ENCODE measurements around the gene GRAMD4. TPM values are rescaled to one million over a fixed set of nuclear protein-coding genes. Genes with fewer than 3 reads are reported as not detected.

Gene GRAMD4
- total RNA-seq, 4 donors from 2014 or later: 146 to 981 (median 258) TPM

GRCh38 chr22:46582281-46582933 is 37.8 kb upstream of the GRAMD4 start:
- Histone ChIP-seq H3K27ac (peak overlapping the region; percentile 82 to 91 (median 89)), H3K4me3 (no peak overlapping the region), H3K9me3 (no peaks in the 10 kb centered on the region), H3K36me3 (no peaks in the 10 kb centered on the region), H3K27me3 (no peaks in the 10 kb centered on the region), H3K4me1 (peaks cover 55 to 96% (median 90%) of the 10 kb centered on the region in 4 donors)
- peak; percentile 81 for DNase-seq
- in situ Hi-C loops (cut with MboI; ENCODE audit: low pct_ligation_motif_present in 1 of 4, low pct_unique_long_range_greater_than_20kb in 1 of 4, low sequenced_read_pairs in 3 of 4) (no loop called here), intact Hi-C loops (cut with DNase I; ENCODE audit: low total_unique reads) (loop anchor here (5.0 kb wide), 1 partner anchor 855 kb away; no protein-coding TSS in a partner anchor)
- TF ChIP-seq POLR2AphosphoS5 (IDR thresholded peaks at IDR 0.05) (peak; percentile 14 to 81 (median 52)), EP300 (IDR thresholded peaks at IDR 0.05; ENCODE audit: low read depth) (no peak), POLR2A (IDR thresholded peaks at IDR 0.05) (peak; percentile 67)
- TF ChIP-seq, protein P1, sequence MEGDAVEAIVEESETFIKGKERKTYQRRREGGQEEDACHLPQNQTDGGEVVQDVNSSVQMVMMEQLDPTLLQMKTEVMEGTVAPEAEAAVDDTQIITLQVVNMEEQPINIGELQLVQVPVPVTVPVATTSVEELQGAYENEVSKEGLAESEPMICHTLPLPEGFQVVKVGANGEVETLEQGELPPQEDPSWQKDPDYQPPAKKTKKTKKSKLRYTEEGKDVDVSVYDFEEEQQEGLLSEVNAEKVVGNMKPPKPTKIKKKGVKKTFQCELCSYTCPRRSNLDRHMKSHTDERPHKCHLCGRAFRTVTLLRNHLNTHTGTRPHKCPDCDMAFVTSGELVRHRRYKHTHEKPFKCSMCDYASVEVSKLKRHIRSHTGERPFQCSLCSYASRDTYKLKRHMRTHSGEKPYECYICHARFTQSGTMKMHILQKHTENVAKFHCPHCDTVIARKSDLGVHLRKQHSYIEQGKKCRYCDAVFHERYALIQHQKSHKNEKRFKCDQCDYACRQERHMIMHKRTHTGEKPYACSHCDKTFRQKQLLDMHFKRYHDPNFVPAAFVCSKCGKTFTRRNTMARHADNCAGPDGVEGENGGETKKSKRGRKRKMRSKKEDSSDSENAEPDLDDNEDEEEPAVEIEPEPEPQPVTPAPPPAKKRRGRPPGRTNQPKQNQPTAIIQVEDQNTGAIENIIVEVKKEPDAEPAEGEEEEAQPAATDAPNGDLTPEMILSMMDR (IDR thresholded peaks at IDR 0.05): peak in 1 of 5 experiments; percentile 35
- WGBS, 2 donors (ENCODE audit: low coverage in 1 of 2): 57% methylated on average over 14 of the region's 14 CpGs; no CpG with 5 or more reads in 1 of the 2 donors

DNA sequence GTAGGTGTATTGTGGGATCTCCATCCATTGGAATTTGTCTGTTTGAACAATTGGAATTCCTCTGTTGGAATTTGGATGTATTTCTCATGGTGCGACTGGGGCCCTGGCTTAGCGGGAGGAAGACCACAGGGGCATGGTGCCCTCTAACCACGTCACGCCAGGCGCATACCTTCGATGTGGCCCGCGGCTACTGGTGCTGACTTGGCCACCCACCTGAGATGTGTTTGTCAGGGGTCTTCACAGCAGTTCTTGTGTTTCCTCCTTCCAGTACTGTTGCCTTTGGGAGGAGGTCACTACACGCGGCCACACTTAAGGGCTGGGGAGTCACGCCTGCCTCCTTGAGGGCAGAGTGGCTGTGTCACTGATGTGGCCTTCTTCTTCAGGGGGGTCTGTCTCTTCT is 36.6 kb upstream of the GRAMD4 start:
- H3K27me3 ChIP-seq: no peaks in the 10 kb centered on the region
- H3K36me3 ChIP-seq: no peaks in the 10 kb centered on the region
- TF ChIP-seq EP300 (IDR thresholded peaks at IDR 0.05; ENCODE audit: low read depth): no peak
- intact Hi-C loops (cut with DNase I; ENCODE audit: low total_unique reads) (loop anchor here (5.0 kb wide), 1 partner anchor 854 kb away; no protein-coding TSS in a partner anchor), in situ Hi-C loops (cut with MboI; ENCODE audit: low pct_ligation_motif_present in 1 of 4, low pct_unique_long_range_greater_than_20kb in 1 of 4, low sequenced_read_pairs in 3 of 4) (no loop called here)
- H3K4me1 ChIP-seq: peaks cover 58 to 99% (median 91%) of the 10 kb centered on the region in 4 donors
- no peak overlapping the region for H3K4me3 ChIP-seq
- H3K27ac ChIP-seq: peak overlapping the region; percentile 82 to 91 (median 89)
- H3K9me3 ChIP-seq: no peaks in the 10 kb centered on the region
- DNase-seq: peak; percentile 5
- 92 to 100% methylated on average over 1 to 11 of the region's 11 CpGs for WGBS, 2 donors (ENCODE audit: low coverage in 1 of 2)

DNA sequence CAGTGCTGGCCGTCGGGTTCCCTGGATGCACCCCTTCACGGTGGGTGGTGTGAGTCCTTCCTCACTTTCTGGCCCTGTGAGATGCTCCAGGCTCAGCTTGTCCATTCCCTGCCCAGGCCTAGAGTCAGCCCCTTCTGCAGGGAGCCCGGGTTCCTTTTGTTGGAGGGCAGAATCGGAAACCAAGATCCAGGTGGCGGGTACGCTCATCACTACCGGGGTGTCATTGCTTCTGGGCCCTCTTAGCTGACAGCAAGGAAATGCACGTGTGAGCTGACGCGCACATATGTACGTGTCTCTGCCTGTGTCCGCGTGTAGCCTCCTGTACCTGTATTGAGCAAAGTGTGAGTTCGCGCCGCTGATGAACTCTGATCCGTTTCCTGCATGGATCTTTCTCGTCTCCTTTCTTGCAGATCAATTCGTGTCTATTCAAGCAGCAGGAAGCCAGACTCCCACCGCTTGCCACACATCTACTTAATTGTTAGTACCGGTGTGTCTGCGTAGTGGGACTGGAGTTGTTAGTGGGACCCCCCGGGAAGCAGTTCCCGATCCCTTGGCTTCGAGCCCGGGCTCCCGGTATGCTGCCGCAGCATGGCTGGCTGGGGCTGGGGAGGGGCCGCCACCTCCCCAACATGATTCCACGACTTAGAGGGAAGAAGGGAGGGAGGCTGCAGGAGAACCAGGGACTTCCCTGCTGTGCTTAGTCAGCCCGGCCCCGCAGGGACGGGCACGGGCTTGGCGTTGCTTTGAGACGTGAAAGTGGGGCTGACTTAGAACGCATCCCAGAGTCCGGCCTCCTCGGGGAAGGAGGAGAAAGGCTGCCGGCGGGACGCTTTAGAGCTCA is 35.9 kb upstream of the GRAMD4 start:
- no peaks in the 10 kb centered on the region for H3K27me3 ChIP-seq
- H3K27ac ChIP-seq: peak overlapping the region; percentile 9 to 89 (median 86)
- peaks cover 56 to 95% (median 83%) of the 10 kb centered on the region in 4 donors for H3K4me1 ChIP-seq
- no peak for TF ChIP-seq EP300 (IDR thresholded peaks at IDR 0.05; ENCODE audit: low read depth)
- TF ChIP-seq POLR2AphosphoS5 (IDR thresholded peaks at IDR 0.05): no peak
- TF ChIP-seq, protein P1 (IDR thresholded peaks at IDR 0.05): no peak
- no peak for TF ChIP-seq POLR2A (IDR thresholded peaks at IDR 0.05)
- H3K36me3 ChIP-seq: no peaks in the 10 kb centered on the region
- in situ Hi-C loops (cut with MboI; ENCODE audit: low pct_ligation_motif_present in 1 of 4, low pct_unique_long_range_greater_than_20kb in 1 of 4, low sequenced_read_pairs in 3 of 4) (no loop called here), intact Hi-C loops (cut with DNase I; ENCODE audit: low total_unique reads) (loop anchor here (5.0 kb wide), 1 partner anchor 853 kb away; no protein-coding TSS in a partner anchor)
- no peaks in the 10 kb centered on the region for H3K9me3 ChIP-seq
- 71 to 100% methylated on average over 4 to 42 of the region's 43 CpGs for WGBS, 2 donors (ENCODE audit: low coverage in 1 of 2)
- no peak overlapping the region for H3K4me3 ChIP-seq
- no peak for DNase-seq

DNA sequence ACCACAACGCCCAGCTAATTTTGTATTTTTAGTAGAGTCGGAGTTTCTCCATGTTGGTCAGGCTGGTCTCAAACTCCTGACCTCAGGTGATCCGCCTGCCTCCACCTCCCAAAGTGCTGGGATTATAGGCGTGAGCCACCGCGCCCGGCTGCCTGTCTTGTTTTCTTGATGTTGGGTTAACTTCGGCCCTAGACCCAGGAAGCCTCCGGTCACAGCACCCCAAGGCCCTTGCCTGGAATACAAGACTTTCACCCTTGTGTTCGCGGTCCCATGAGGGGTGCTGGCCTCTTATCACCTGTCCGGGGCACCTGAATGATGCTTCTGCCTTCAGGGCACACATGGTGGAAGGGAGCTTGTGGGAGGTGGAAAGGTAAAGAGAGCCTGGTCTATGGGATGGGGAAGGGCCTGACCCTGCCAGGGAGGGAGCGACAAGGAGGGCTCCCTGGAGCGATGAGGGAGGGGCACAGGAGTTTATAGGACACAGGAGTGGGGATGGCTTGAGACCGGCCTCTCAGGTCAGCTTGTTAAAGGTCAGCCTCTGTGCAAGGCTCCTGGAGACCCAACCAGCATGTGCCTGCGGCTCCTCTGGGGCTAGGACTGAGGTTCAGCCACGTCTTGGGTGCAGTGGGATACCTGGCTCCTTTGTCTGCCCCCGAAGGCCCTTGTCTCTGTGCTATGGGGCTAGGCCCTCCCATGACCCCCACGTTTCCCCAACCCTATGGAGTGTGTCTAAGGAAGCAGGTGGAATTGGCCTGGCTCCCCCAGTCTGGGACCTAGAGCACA is 34.7 kb upstream of the GRAMD4 start:
- Histone ChIP-seq H3K9me3 (no peaks in the 10 kb centered on the region), H3K36me3 (no peaks in the 10 kb centered on the region), H3K4me1 (peaks cover 46 to 82% (median 71%) of the 10 kb centered on the region in 4 donors), H3K4me3 (no peak overlapping the region), H3K27ac (peak overlapping the region in 3 of 4 donors; percentile 45 to 71 (median 63)), H3K27me3 (no peaks in the 10 kb centered on the region)
- intact Hi-C loops (cut with DNase I; ENCODE audit: low total_unique reads): no loop called here
- no peak for DNase-seq
- 85 to 100% methylated on average over 1 to 19 of the region's 19 CpGs for WGBS, 2 donors (ENCODE audit: low coverage in 1 of 2)
- in situ Hi-C loops (cut with MboI; ENCODE audit: low pct_ligation_motif_present in 1 of 4, low pct_unique_long_range_greater_than_20kb in 1 of 4, low sequenced_read_pairs in 3 of 4): no loop called here
- TF ChIP-seq, protein P1 (IDR thresholded peaks at IDR 0.05): no peak
- no peak for TF ChIP-seq EP300 (IDR thresholded peaks at IDR 0.05; ENCODE audit: low read depth)
- TF ChIP-seq POLR2AphosphoS5 (IDR thresholded peaks at IDR 0.05): no peak

Measured in transverse colon (tissue), 4 donors.